ENCODE data around the gene NOX5.

- no peak for TF ChIP-seq POLR2AphosphoS5 (IDR thresholded peaks at IDR 0.05; ENCODE audit: low read depth, low read length)
- no peak for TF ChIP-seq EZH2phosphoT487 (IDR thresholded peaks at IDR 0.05; ENCODE audit: borderline replicate concordance)
- no peak for TF ChIP-seq CTCF (IDR thresholded peaks at IDR 0.05 in 2 of 3, conservative IDR thresholded peaks at IDR 0.05 in 1 of 3; ENCODE audit: borderline replicate concordance in 1 of 3, insufficient read depth in 1 of 3, low read depth in 2 of 3, low read length in 2 of 3)
- no peak for TF ChIP-seq ZNF274 (IDR thresholded peaks at IDR 0.05; ENCODE audit: low read depth, low read length)
- TF ChIP-seq JUND (IDR thresholded peaks at IDR 0.05): no peak
- TF ChIP-seq MAX (IDR thresholded peaks at IDR 0.05): no peak
- no peak for TF ChIP-seq RAD21 (IDR thresholded peaks at IDR 0.05; ENCODE audit: low read depth)
- TF ChIP-seq POLR2A (IDR thresholded peaks at IDR 0.05; ENCODE audit: borderline replicate concordance, extremely low read depth, insufficient read depth, insufficient read length): no peak
- no peak for TF ChIP-seq EZH2 (IDR thresholded peaks at IDR 0.05)
- no peak for TF ChIP-seq REST (IDR thresholded peaks at IDR 0.05; ENCODE audit: low read depth)
- no peak for TF ChIP-seq SP1 (IDR thresholded peaks at IDR 0.05; ENCODE audit: low read depth)
- TF ChIP-seq SIN3A (IDR thresholded peaks at IDR 0.05; ENCODE audit: low read depth): no peak
Measured at GRCh38 chr15:69089258-69089657, 74.8 kb downstream of the NOX5 start.
